Skin epidermis (tissue), 12 donors: ENCODE measurements around the gene CDH2.

ENCODE experiments used
- H3K27ac ChIP-seq, 21 experiments: fragments of 200-600 bp; sonication (generic) in 11 of 21; one replicate each; pipeline ENCODE4 v1.5.0; 2020; ENCODE audit warnings: mild to moderate bottlenecking in 3 of 21, inconsistent platforms in 2 of 21, moderate library complexity in 2 of 21
- H3K4me3 ChIP-seq, 7 experiments: fragments of 200-600 bp; sonication (generic) in 2 of 7; one replicate each; pipeline ENCODE4 v1.5.0; 2020; ENCODE audit warnings: inconsistent platforms in 2 of 7, mild to moderate bottlenecking in 2 of 7, moderate library complexity in 1 of 7

CDH2 gene

DNA sequence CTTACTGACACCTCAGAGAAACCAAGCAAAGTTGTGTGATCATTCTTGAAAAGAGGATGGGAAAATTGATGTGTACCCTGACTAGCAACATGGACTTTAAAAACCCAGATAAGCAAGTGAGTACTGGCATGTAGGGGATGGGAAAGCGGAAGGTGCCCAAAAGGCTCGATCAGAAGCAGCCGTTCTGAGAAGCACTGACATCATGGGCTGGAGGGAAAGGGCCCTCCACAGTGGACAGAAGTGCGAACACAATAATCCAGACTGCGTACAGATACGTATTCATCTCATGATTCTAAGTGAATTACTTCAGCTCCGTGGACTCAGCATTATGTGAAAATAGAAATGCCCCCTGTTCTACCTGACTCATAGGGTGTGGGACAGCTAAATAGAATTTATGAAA, 42.2 kb downstream of the CDH2 start:
- Histone ChIP-seq H3K4me3 (no peak overlapping the region), H3K27ac (no peak overlapping the region)

DNA sequence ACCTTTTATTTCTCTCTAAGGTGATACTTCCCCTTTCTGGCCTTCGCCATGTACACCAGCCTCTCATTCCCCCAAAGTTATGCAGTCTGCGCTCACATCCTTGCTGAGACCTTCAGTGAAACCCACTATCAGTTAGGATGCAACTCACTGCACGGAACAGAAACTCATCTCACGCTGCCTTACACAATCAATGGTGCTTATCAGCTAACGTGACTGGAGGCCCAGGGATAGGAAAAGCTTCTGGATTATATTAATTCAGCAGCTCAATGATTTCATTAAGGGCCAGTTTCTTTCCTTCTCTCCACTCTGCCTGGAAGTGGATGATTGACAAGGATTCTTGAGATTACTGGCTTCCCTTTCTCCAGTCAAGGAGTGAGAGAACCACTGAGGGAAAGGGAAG, 44.8 kb downstream of the CDH2 start:
- H3K4me3 ChIP-seq = no peak overlapping the region
- H3K27ac ChIP-seq = no peak overlapping the region

- Histone ChIP-seq H3K27ac (no peak overlapping the region), H3K4me3 (no peak overlapping the region)
Observed at GRCh38 chr18:28128659-28128980, 48.3 kb downstream of the CDH2 start.

GRCh38 chr18:28127763-28128658, 48.9 kb downstream of the CDH2 start:
- H3K4me3 ChIP-seq = no peak overlapping the region
- no peak overlapping the region for H3K27ac ChIP-seq

GRCh38 chr18:28127228-28127627, 49.7 kb downstream of the CDH2 start:
- Histone ChIP-seq H3K4me3 (no peak overlapping the region), H3K27ac (no peak overlapping the region)

DNA sequence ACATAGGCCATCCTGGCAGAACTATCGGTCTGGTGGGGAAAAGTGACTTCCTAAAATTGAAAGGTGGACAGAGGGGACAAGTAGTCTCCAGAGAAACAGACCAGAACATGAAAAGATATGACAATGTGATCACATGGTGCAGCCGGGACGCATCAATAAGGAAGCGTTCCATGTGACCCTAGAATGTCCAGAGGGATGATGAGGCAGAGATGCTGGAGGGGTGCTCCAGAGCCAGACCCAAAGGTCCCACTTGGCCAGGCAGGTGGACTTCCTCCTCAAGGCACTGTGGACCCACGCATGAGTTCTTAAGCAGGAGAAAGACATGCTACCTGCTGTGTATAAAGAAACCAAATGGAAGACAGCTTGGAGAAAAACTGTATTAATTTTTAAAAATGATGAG, 50.2 kb downstream of the CDH2 start:
- Histone ChIP-seq H3K4me3 (no peak overlapping the region), H3K27ac (no peak overlapping the region)

DNA sequence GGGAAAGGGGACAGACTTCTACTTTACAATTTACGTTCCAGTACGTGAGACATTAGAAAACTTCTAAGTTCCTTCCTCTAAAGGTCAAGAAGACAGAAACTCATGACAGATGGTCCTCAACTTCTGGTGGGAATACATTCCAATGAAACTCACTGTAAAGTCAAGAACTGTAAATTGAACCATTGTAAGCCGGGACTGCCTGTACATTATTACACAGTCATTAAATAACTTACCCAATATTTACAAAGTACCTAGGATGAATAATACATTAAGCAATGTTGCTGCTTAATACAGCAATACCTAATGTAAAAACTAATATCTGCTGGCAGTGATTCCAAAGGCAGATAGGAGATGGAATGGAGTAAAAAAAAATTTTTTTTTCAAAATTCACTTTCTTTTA, 51.9 kb downstream of the CDH2 start:
- H3K27ac ChIP-seq = no peak overlapping the region
- H3K4me3 ChIP-seq = no peak overlapping the region

DNA sequence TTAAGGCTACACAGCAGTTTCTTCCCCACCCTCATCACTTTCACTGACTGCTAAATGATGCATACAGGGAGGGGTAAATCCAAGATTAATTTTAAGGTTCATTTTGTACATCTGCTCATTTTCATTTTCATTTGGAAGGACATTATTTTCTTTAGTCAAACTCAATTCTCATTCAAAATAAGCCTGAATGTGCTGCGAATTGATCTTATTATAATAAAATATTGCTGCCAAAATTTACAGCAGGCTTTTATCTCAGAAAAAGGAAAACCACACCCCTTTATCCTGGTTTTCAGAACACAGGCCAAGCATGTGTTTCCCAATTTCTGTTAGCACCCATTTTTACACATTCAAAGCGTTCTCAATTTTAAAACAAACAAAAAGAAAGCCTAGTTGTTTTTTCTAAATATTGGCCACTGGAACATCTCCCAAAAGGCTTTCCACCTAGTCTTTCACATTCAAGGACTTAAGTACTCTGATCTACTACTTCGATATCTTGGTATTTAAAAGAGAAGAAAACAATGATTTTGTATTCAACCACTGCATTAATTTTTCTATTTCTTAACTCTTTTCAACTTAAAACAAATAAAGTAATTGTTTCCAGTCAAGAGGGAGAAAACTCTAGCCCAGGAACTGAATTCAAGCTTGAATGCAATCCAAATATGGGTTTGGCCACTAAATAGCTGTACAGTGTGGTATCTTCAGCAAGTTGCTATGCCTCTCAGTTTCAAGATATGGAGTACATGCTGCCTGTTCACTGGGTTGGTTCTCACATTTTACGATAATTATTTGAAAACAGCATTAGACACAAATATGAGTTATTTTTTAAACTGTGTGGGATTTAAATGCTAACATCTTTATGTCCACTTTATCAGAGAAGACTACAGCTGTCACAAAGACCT, 52.5 kb downstream of the CDH2 start:
- Histone ChIP-seq H3K4me3 (no peak overlapping the region), H3K27ac (no peak overlapping the region)

GRCh38 chr18:28123401-28124030, 53.4 kb downstream of the CDH2 start:
- Histone ChIP-seq H3K27ac (no peak overlapping the region), H3K4me3 (no peak overlapping the region)

- Histone ChIP-seq H3K27ac (no peak overlapping the region), H3K4me3 (no peak overlapping the region)
Observed at GRCh38 chr18:28120828-28121515, 56.0 kb downstream of the CDH2 start.

DNA sequence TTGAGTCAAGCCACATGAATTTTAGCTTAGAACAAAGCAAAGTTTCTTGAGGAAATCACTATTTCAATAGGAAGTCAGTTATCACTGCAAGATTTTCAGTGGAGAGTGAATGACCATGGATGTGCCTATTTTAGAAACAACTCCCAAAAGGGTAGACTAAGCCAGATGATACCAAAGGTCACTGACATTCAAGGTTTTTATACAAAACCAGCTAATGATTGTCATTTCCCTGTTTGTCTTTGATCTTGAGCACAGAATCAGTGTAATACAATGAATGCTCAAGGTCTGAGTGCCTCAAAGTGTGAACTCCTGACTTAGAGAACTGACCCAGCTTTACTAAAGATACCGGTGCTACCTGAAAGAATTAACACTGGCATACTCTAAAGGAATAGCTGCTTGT, 60.5 kb downstream of the CDH2 start:
- H3K4me3 ChIP-seq = no peak overlapping the region
- H3K27ac ChIP-seq = no peak overlapping the region

GRCh38 chr18:28115149-28115550, 61.8 kb downstream of the CDH2 start:
- Histone ChIP-seq H3K4me3 (no peak overlapping the region), H3K27ac (no peak overlapping the region)

DNA sequence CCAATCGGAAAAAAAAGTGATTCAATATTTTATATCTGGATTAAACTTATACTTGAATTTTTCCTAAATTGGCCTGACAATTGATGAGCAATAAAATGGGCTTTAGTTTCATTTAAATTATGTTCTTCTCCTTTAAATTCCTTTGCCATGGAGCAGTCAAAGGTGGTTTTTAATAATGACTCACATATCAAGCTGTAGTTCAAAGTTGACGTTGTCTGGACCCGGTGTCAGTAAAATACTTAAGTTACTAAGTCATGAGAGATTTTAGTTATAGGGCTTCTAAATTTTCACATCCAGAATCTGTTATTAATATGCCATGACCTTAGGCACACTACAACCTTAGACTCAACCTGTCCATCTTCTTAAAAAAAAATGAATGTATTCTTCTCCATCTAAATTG, 62.5 kb downstream of the CDH2 start:
- Histone ChIP-seq H3K27ac (no peak overlapping the region), H3K4me3 (no peak overlapping the region)

DNA sequence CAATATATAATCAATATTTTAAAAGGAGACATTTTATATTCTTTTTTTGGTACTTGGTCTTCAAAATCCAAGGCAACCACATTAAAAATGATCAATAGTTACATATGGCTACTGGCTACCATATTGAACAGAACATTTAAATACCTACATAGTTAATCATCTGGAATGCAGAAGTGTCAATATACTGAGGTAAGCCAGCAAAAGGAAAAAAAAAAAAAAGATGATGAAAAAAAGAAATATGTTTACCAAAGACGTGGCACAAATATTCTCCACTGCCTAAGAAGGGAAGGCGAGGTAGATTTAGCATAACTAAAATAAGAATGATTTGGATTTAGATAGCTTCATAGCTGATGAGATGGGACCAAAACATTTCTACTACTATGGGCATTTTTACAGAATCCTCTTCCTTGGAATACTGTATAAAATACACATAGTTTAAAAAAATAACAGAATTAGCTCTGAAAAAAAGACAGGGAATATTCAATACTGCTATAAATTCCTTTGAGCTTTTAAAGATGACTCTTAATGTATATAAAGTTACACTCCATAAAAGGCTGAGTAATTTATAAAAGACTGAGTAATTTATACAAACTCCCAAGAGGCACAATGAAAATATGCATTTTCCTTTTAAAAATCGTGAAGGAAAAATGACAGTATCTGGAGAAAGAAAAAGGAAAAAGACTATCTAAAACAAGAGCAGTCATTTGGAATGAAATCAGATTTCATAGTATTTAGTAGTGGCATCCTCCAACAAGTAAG, 63.5 kb downstream of the CDH2 start:
- no peak overlapping the region for H3K27ac ChIP-seq
- no peak overlapping the region for H3K4me3 ChIP-seq

DNA sequence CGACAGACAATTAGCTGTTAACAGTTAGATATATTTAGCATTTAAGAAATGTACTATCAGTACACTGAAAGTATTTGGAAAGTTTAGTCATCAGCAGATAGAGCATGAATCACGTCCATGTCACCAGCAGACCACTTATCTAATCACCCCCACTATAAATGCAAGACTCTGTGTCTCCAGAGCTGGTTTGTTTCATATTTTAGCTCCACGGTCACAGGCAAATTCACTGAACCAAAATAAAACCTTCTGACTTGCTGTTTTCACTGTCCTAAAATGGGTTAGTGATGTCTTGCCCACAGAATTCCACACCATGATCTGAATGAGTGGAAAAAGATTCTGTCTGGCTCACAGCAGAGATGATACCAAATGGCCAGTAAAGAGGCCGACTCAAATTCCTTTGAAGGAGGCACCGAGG, 64.9 kb downstream of the CDH2 start:
- Histone ChIP-seq H3K4me3 (no peak overlapping the region), H3K27ac (no peak overlapping the region)

DNA sequence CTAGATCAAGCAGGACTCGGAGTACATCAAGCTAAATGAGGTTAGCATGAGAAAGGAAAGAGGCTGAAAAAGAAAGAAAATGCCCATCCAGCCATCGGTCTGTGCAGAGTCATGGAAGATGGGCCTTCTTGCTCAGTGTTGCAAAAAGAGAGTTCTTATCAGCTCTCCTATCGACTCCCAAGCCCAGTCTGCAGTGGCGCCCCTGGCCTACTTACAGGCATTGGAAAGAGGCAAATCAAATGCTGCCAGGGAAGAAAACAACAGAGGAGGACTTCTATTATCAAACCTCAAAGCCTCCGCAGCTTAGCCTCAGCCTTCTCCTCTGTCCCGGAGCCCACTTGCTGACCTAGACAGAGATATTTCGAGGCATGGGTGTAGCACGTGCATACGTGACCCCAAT, 66.0 kb downstream of the CDH2 start:
- H3K4me3 ChIP-seq = no peak overlapping the region
- no peak overlapping the region for H3K27ac ChIP-seq

GRCh38 chr18:28109781-28110560, 67.0 kb downstream of the CDH2 start:
- Histone ChIP-seq H3K4me3 (no peak overlapping the region), H3K27ac (no peak overlapping the region)

- H3K27ac ChIP-seq = no peak overlapping the region
Observed at GRCh38 chr18:28108814-28109213, 68.1 kb downstream of the CDH2 start.

DNA sequence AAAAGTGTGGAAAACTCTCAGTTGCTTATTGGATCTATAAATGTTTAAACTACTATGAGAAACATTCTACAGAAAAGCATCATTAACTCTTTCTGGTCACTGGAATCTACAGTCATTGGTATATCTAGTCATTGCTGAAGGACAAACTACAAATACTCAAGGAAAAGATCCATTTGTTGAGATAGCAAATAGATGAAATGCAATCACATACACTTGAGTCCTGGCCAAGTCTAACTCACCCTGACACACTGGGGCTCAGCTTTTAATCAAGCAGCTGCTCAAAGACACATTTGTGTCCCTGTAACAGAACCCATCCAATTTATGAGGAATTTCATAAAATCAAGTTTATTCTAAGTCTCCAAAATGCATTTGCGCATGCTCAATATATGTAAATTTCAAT, 68.7 kb downstream of the CDH2 start:
- Histone ChIP-seq H3K27ac (no peak overlapping the region), H3K4me3 (no peak overlapping the region)

More at GRCh38 chr18:28108814-28109213, 68.1 kb downstream of the CDH2 start:
- no peak overlapping the region for H3K4me3 ChIP-seq
